GM23248 (cell line): ENCODE measurements around the gene DNAI2. TPM values are rescaled to one million over a fixed set of nuclear protein-coding genes. Genes with fewer than 3 reads are reported as not detected.

Source experiments
- DNase-seq: peaks from one replicate; pipeline ENCODE4 v3.0.0-alpha.2; 2015
- H2AFZ ChIP-seq: fragments of 200-600 bp; sonication (generic); 2 replicates; pipeline ENCODE4 v1.6.1; 2016; ENCODE audit warnings: antibody characterized with exemption
- H3F3A ChIP-seq: fragments of 200-600 bp; sonication (generic); 2 replicates; pipeline ENCODE4 v1.6.1; 2016; ENCODE audit warnings: mild to moderate bottlenecking, antibody characterized with exemption, mixed run types; ENCODE audit not compliant: insufficient read depth
- H3K27ac ChIP-seq: fragments of 200-600 bp; sonication (generic); 2 replicates; pipeline ENCODE4 v1.5.1; 2016; ENCODE audit warnings: mild to moderate bottlenecking
- H3K27me3 ChIP-seq: fragments of 200-600 bp; sonication (generic); replicated peaks from 2 replicates; pipeline ENCODE4 v1.6.1; 2016; ENCODE audit warnings: mild to moderate bottlenecking; ENCODE audit not compliant: insufficient read depth
- H3K36me3 ChIP-seq: fragments of 200-600 bp; sonication (generic); 2 replicates; pipeline ENCODE4 v1.6.1; 2016; ENCODE audit warnings: low read depth, mild to moderate bottlenecking
- H3K4me1 ChIP-seq: fragments of 200-600 bp; sonication (generic); 2 replicates; pipeline ENCODE4 v1.6.1; 2016; ENCODE audit warnings: mild to moderate bottlenecking; ENCODE audit not compliant: insufficient read depth
- H3K4me2 ChIP-seq: fragments of 200-600 bp; sonication (generic); one replicate; pipeline ENCODE4 v1.6.1; 2016; ENCODE audit warnings: mild to moderate bottlenecking; ENCODE audit not compliant: unreplicated experiment
- H3K4me3 ChIP-seq: fragments of 200-600 bp; sonication (generic); 2 replicates; pipeline ENCODE4 v1.5.1; 2016; ENCODE audit warnings: mild to moderate bottlenecking
- H3K79me2 ChIP-seq: fragments of 200-600 bp; sonication (generic); 2 replicates; pipeline ENCODE4 v1.6.1; 2016; ENCODE audit warnings: mild to moderate bottlenecking; ENCODE audit not compliant: insufficient read depth
- H3K9ac ChIP-seq: fragments of 200-600 bp; sonication (generic); 2 replicates; pipeline ENCODE4 v1.6.1; 2016; ENCODE audit warnings: mild to moderate bottlenecking
- H3K9me2 ChIP-seq: fragments of 200-600 bp; sonication (generic); 2 replicates; pipeline ENCODE4 v1.6.1; 2016; ENCODE audit warnings: mixed run types, mild to moderate bottlenecking, moderate library complexity; ENCODE audit not compliant: insufficient read depth
- H3K9me3 ChIP-seq: fragments of 200-600 bp; sonication (generic); one replicate; pipeline ENCODE4 v1.6.1; 2017; ENCODE audit warnings: low read depth
- H4K20me1 ChIP-seq: fragments of 200-600 bp; sonication (generic); 2 replicates; pipeline ENCODE4 v1.6.0; 2016; ENCODE audit not compliant: insufficient read depth
- EZH2 ChIP-seq: fragments of 200-600 bp; sonication (generic); IDR thresholded peaks from 2 replicates; pipeline ENCODE4 v1.6.1; 2018; ENCODE audit warnings: antibody characterized with exemption, mild to moderate bottlenecking; ENCODE audit not compliant: insufficient read depth, poor library complexity, severe bottlenecking
- EZH2phosphoT487 ChIP-seq: fragments of 200-600 bp; sonication (generic); IDR thresholded peaks from 2 replicates; pipeline ENCODE4 v1.6.1; 2018; ENCODE audit warnings: antibody characterized with exemption, moderate library complexity, mild to moderate bottlenecking, low read depth; ENCODE audit not compliant: insufficient read depth
- WGBS, 2 experiments: methylation state at CpG; one replicate each; pipeline ENCODE4 v1.1.6; 2015 to 2017; ENCODE audit warnings: low lambda C conversion rate in 2 of 2, low coverage in 1 of 2; ENCODE audit errors: missing lambda C conversion rate in 2 of 2; 5-methylcytosine and 5-hydroxymethylcytosine counted together
- in situ Hi-C: fragments of 300-500 bp; cut with MboI; formaldehyde crosslinking; loops from 2 replicates; pipeline ENCODE4 v1.15.0; 2020
- polyA plus RNA-seq: library from polyadenylated mRNA; unstranded; fragments of >200 nt; fragmentation: Nextera tagmentation; extraction: Ambion mirVana; gene quantifications from 2 replicates; pipeline ENCODE4 v1.2.1, GENCODE V29; 2016
- total RNA-seq: library from RNA; depleted of rRNA; stranded (reverse); fragments of >200 nt; shearing (Covaris generic); gene quantifications from 2 replicates; pipeline ENCODE4 v1.2.3, GENCODE V29; 2014

DNAI2 gene
- total and polyA plus RNA-seq, 2 experiments from 2014 or later = not detected

- Histone ChIP-seq H3K4me3 (no peak overlapping the region), H3F3A (no peaks in the 10 kb centered on the region), H3K27ac (no peak overlapping the region), H3K4me2 (no peak overlapping the region), H3K9me2 (no peaks in the 10 kb centered on the region), H2AFZ (no peak overlapping the region), H3K79me2 (no peaks in the 10 kb centered on the region), H3K9ac (no peak overlapping the region), H3K9me3 (no peaks in the 10 kb centered on the region), H4K20me1 (no peaks in the 10 kb centered on the region), H3K4me1 (no peaks in the 10 kb centered on the region), H3K27me3 (0 out of 2 replicates have a peak, but pooled peaks cover 9% of the 10 kb centered on the region), H3K36me3 (no peaks in the 10 kb centered on the region)
- in situ Hi-C loops = no loop called here
- DNase-seq = no peak
- 58 to 60% methylated on average over 8 of the region's 8 CpGs for WGBS, 2 experiments
- TF ChIP-seq EZH2phosphoT487 = no peak
- TF ChIP-seq EZH2 = no peak
Measured at GRCh38 chr17:74233937-74234336, 40.1 kb upstream of the DNAI2 start.

- 23 to 45% methylated on average over 1 of the region's 1 CpG for WGBS, 2 experiments
Measured at GRCh38 chr17:74234486-74234885, 39.5 kb upstream of the DNAI2 start.

GRCh38 chr17:74235040-74235581 lies 38.9 kb upstream of the DNAI2 start:
- Histone ChIP-seq H3K27me3 (0 out of 2 replicates have a peak, but pooled peaks cover 9% of the 10 kb centered on the region), H4K20me1 (no peaks in the 10 kb centered on the region), H3K27ac (no peak overlapping the region), H3K79me2 (no peaks in the 10 kb centered on the region), H3K9ac (no peak overlapping the region), H3K4me3 (no peak overlapping the region), H3K9me2 (no peaks in the 10 kb centered on the region), H3K4me2 (no peak overlapping the region), H2AFZ (no peak overlapping the region), H3K4me1 (no peaks in the 10 kb centered on the region), H3K9me3 (no peaks in the 10 kb centered on the region), H3K36me3 (no peaks in the 10 kb centered on the region), H3F3A (no peaks in the 10 kb centered on the region)
- in situ Hi-C loops = no loop called here
- 73 to 75% methylated on average over 19 of the region's 19 CpGs for WGBS, 2 experiments
- no peak for TF ChIP-seq EZH2phosphoT487
- TF ChIP-seq EZH2 = no peak
- DNase-seq = no peak

More at GRCh38 chr17:74234486-74234885, 39.5 kb upstream of the DNAI2 start:
- Histone ChIP-seq H3K4me3 (no peak overlapping the region), H3K27ac (no peak overlapping the region), H2AFZ (no peak overlapping the region), H3K4me2 (no peak overlapping the region), H3F3A (no peaks in the 10 kb centered on the region), H3K9me2 (no peaks in the 10 kb centered on the region), H3K9ac (no peak overlapping the region), H3K4me1 (no peaks in the 10 kb centered on the region), H3K36me3 (no peaks in the 10 kb centered on the region), H4K20me1 (no peaks in the 10 kb centered on the region), H3K27me3 (0 out of 2 replicates have a peak, but pooled peaks cover 9% of the 10 kb centered on the region), H3K79me2 (no peaks in the 10 kb centered on the region), H3K9me3 (no peaks in the 10 kb centered on the region)
- in situ Hi-C loops = no loop called here
- TF ChIP-seq EZH2 (no peak), EZH2phosphoT487 (no peak)
- DNase-seq = no peak

GRCh38 chr17:74235911-74236371 lies 38.1 kb upstream of the DNAI2 start:
- no peak overlapping the region for H3K4me3 ChIP-seq
- H3K9me3 ChIP-seq = no peaks in the 10 kb centered on the region
- H3K9ac ChIP-seq = no peak overlapping the region
- H3F3A ChIP-seq = no peaks in the 10 kb centered on the region
- in situ Hi-C loops = no loop called here
- H3K36me3 ChIP-seq = no peaks in the 10 kb centered on the region
- 62 to 68% methylated on average over 8 of the region's 8 CpGs for WGBS, 2 experiments
- DNase-seq = no peak
- 0 out of 2 replicates have a peak, but pooled peaks cover 9% of the 10 kb centered on the region for H3K27me3 ChIP-seq
- H3K4me2 ChIP-seq = no peak overlapping the region
- no peaks in the 10 kb centered on the region for H3K79me2 ChIP-seq
- no peak overlapping the region for H2AFZ ChIP-seq
- H3K27ac ChIP-seq = no peak overlapping the region
- H4K20me1 ChIP-seq = no peaks in the 10 kb centered on the region
- no peaks in the 10 kb centered on the region for H3K4me1 ChIP-seq
- H3K9me2 ChIP-seq = no peaks in the 10 kb centered on the region
- TF ChIP-seq EZH2 (no peak), EZH2phosphoT487 (no peak)

GRCh38 chr17:74237321-74237720 lies 36.7 kb upstream of the DNAI2 start:
- Histone ChIP-seq H2AFZ (no peak overlapping the region), H3K4me2 (no peak overlapping the region)
- WGBS, 2 experiments = 75 to 78% methylated on average over 12 of the region's 12 CpGs

More at GRCh38 chr17:74237321-74237720, 36.7 kb upstream of the DNAI2 start:
- no peak overlapping the region for H3K27ac ChIP-seq
- 0 out of 2 replicates have a peak, but pooled peaks cover 15% of the 10 kb centered on the region for H3K27me3 ChIP-seq
- H4K20me1 ChIP-seq = no peaks in the 10 kb centered on the region
- H3K79me2 ChIP-seq = no peaks in the 10 kb centered on the region
- TF ChIP-seq EZH2phosphoT487 = no peak
- TF ChIP-seq EZH2 = no peak
- no peak for DNase-seq
- in situ Hi-C loops = no loop called here
- no peaks in the 10 kb centered on the region for H3K4me1 ChIP-seq
- no peak overlapping the region for H3K4me3 ChIP-seq
- no peaks in the 10 kb centered on the region for H3K9me2 ChIP-seq
- no peaks in the 10 kb centered on the region for H3F3A ChIP-seq
- no peaks in the 10 kb centered on the region for H3K36me3 ChIP-seq
- no peak overlapping the region for H3K9ac ChIP-seq
- no peaks in the 10 kb centered on the region for H3K9me3 ChIP-seq
